ENCODE measurements around the gene GTF2I. TPM values are rescaled to one million over a fixed set of nuclear protein-coding genes. Genes with fewer than 3 reads are reported as not detected.

Gene GTF2I
- total RNA-seq, 6 donors from 2014 or later, result 138 to 506 (median 219) TPM

DNA sequence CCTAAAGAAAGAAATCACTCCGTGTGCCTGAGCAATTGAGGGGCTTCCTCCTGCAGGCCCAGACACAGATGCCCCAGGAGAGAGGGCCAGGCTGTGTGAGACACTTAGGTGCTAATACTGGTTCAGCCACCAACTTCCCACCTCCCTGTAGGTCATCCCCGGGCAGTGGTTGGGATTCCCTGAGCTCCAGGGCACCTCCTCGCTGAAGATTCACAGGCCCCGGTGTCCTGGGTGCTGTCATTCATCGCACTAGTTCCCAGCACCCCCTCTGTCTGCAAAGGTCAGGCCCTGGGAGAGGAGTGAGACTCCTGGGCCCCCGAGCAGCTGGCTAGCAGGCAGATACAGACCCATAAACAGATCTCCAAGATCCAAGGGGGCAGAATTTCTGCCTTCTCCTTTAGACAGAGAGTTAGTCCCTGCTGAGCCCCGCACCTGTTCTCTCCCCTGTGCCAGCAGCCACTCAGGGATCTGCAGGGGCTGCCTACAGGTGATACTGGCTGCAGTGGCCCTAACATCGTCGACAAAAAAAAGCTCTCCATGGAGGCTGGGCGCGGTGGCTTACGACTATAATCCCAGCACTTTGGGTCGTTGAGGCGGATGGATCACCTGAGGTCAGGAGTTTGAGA lies 38.2 kb upstream of the GTF2I start:
- H3K4me3 ChIP-seq, result no peak overlapping the region
- H3K27me3 ChIP-seq, result no peaks in the 10 kb centered on the region
- no peaks in the 10 kb centered on the region for H3K9me3 ChIP-seq
- DNase-seq (no peak), ATAC-seq (ENCODE audit: low FRiP score in 2 of 2) (no peak)
- peaks cover 3 to 12% (median 6%) of the 10 kb centered on the region in 4 donors for H3K4me1 ChIP-seq
- H3K36me3 ChIP-seq, result no peaks in the 10 kb centered on the region
- H3K27ac ChIP-seq, result no peak overlapping the region
- TF ChIP-seq, protein P1, sequence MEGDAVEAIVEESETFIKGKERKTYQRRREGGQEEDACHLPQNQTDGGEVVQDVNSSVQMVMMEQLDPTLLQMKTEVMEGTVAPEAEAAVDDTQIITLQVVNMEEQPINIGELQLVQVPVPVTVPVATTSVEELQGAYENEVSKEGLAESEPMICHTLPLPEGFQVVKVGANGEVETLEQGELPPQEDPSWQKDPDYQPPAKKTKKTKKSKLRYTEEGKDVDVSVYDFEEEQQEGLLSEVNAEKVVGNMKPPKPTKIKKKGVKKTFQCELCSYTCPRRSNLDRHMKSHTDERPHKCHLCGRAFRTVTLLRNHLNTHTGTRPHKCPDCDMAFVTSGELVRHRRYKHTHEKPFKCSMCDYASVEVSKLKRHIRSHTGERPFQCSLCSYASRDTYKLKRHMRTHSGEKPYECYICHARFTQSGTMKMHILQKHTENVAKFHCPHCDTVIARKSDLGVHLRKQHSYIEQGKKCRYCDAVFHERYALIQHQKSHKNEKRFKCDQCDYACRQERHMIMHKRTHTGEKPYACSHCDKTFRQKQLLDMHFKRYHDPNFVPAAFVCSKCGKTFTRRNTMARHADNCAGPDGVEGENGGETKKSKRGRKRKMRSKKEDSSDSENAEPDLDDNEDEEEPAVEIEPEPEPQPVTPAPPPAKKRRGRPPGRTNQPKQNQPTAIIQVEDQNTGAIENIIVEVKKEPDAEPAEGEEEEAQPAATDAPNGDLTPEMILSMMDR (IDR thresholded peaks at IDR 0.05), result no peak
- TF ChIP-seq EP300 (IDR thresholded peaks at IDR 0.05) (no peak), POLR2AphosphoS5 (IDR thresholded peaks at IDR 0.05) (no peak), POLR2A (IDR thresholded peaks at IDR 0.05) (no peak)
- 92 to 93% methylated on average over 7 to 14 of the region's 14 CpGs for WGBS, 2 donors

GRCh38 chr7:74622228-74622749 lies 35.2 kb upstream of the GTF2I start:
- Histone ChIP-seq H3K27ac (no peak overlapping the region), H3K4me1 (peaks cover 0 to 9% (median 2%) of the 10 kb centered on the region in 4 donors), H3K4me3 (no peak overlapping the region), H3K36me3 (no peaks in the 10 kb centered on the region), H3K27me3 (no peaks in the 10 kb centered on the region), H3K9me3 (no peaks in the 10 kb centered on the region)
- ATAC-seq (ENCODE audit: low FRiP score in 2 of 2) (no peak), DNase-seq (no peak)
- no peak for TF ChIP-seq EP300 (IDR thresholded peaks at IDR 0.05)
- TF ChIP-seq, protein P1 (IDR thresholded peaks at IDR 0.05), result no peak
- TF ChIP-seq POLR2A (IDR thresholded peaks at IDR 0.05), result no peak
- TF ChIP-seq POLR2AphosphoS5 (IDR thresholded peaks at IDR 0.05), result no peak
- WGBS, 2 donors, result 93 to 94% methylated on average over 5 of the region's 5 CpGs

- ATAC-seq (ENCODE audit: low FRiP score in 2 of 2) (no peak), DNase-seq (no peak)
- Histone ChIP-seq H3K4me3 (no peak overlapping the region), H3K27me3 (no peaks in the 10 kb centered on the region), H3K36me3 (no peaks in the 10 kb centered on the region), H3K27ac (no peak overlapping the region), H3K4me1 (peaks cover 0 to 3% (median 1%) of the 10 kb centered on the region in 4 donors), H3K9me3 (no peaks in the 10 kb centered on the region)
- WGBS, 2 donors, result 86 to 88% methylated on average over 9 of the region's 9 CpGs
- no peak for TF ChIP-seq POLR2AphosphoS5 (IDR thresholded peaks at IDR 0.05)
- TF ChIP-seq POLR2A (IDR thresholded peaks at IDR 0.05), result no peak
- TF ChIP-seq EP300 (IDR thresholded peaks at IDR 0.05), result no peak
- TF ChIP-seq, protein P1 (IDR thresholded peaks at IDR 0.05), result no peak
Measured at GRCh38 chr7:74623135-74623534, 34.4 kb upstream of the GTF2I start.

GRCh38 chr7:74625446-74625845 lies 32.1 kb upstream of the GTF2I start:
- peak in 1 of 2 donors; percentile 63 for ATAC-seq (ENCODE audit: low FRiP score in 2 of 2)
- no peak overlapping the region for H3K27ac ChIP-seq
- WGBS, 2 donors, result 21 to 25% methylated on average over 2 to 3 of the region's 3 CpGs

More at GRCh38 chr7:74625446-74625845, 32.1 kb upstream of the GTF2I start:
- TF ChIP-seq EP300 (IDR thresholded peaks at IDR 0.05) (no peak), POLR2A (IDR thresholded peaks at IDR 0.05) (no peak), POLR2AphosphoS5 (IDR thresholded peaks at IDR 0.05) (no peak)
- TF ChIP-seq, protein P1 (IDR thresholded peaks at IDR 0.05), result no peak
- Histone ChIP-seq H3K4me1 (peaks cover 0 to 6% (median 4%) of the 10 kb centered on the region in 4 donors), H3K36me3 (no peaks in the 10 kb centered on the region), H3K4me3 (no peak overlapping the region), H3K9me3 (no peaks in the 10 kb centered on the region), H3K27me3 (no peaks in the 10 kb centered on the region)
- peak in 1 of 2 donors; percentile 38 for DNase-seq

All from upper lobe of left lung (tissue), 6 donors.